Lower leg skin (tissue), 4 donors: ENCODE results near the gene DNAH11. TPM values are rescaled to one million over a fixed set of nuclear protein-coding genes. Genes with fewer than 3 reads are reported as not detected.

ENCODE experiments used
- DNase-seq, 2 donors: peaks; one replicate each; pipeline ENCODE4 v3.0.0-alpha.2; 2019; ENCODE audit warnings: low spot score in 2 of 2
- H3K4me3 ChIP-seq: fragments of 200-600 bp; sonication (generic); 2 replicates; pipeline ENCODE4 v1.5.1; 2017; ENCODE audit warnings: mild to moderate bottlenecking, low read depth; ENCODE audit not compliant: poor library complexity, severe bottlenecking
- POLR2A ChIP-seq, 2 donors: fragments of 450-650 bp; IDR thresholded peaks; one replicate each; pipeline ENCODE4 v1.6.1; 2016 to 2017; ENCODE audit warnings: antibody characterized with exemption in 2 of 2, mild to moderate bottlenecking in 1 of 2, moderate library complexity in 1 of 2
- WGBS, 2 donors: methylation state at CpG; one replicate each; pipeline ENCODE4 v1.1.5; 2018; 5-methylcytosine and 5-hydroxymethylcytosine counted together
- intact Hi-C: fragments of 100-400 bp; cut with DNase I; formaldehyde crosslinking; loops from one replicate; pipeline ENCODE4 v1.15.0; 2023; ENCODE audit warnings: low total_unique reads
- total RNA-seq, 4 donors: library from RNA; depleted of rRNA; stranded (reverse); fragments of >200 nt; gene quantifications; one replicate each; pipeline ENCODE4 v1.1.0, GENCODE V29; 2016
- TF ChIP-seq, protein P1 (sequence below), 3 donors: fragments of 450-650 bp; IDR thresholded peaks; one replicate each; pipeline ENCODE4 v1.5.1; 2016; ENCODE audit warnings: antibody characterized with exemption in 3 of 3, mild to moderate bottlenecking in 3 of 3, moderate library complexity in 2 of 3

DNAH11 gene
- total RNA-seq, 4 donors from 2014 or later = 0.88 to 10.0 (median 4.1) TPM

DNA sequence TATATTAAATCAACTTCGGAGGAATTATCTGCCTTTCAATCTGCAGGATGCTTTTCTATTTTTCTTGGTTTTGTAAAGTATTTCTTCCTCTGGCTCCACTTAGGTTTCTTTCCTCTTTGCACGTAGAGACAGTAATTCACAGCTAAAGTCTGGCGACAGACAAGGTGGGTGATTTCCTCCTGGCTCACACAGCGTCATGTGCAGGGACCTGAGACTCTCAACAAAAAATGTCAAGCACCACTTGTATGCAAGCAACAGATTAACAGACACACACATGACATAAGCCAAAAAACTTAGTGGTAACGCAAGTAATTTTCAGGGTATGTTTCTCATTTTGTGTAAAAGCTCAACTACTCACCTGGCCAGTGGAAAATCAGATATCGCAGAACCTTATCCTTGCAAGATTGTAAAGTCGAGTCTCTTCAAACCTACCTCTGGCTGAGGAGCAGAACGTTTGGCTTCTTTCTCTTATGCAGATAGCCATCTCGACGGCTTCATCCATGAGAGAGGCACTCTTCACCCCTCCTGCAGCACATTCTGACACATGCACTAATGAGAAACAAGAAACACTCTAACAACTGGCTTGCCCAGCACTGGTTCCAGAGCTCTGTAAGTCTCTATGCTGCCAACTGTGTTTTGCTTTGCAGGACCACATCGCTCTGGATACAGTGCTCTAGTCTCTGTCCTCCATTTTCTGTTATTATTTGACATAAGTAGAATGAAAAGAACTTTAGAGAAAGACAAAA lies 214.9 kb downstream of the DNAH11 start:
- TF ChIP-seq POLR2A (IDR thresholded peaks at IDR 0.05) = no peak
- TF ChIP-seq, protein P1, sequence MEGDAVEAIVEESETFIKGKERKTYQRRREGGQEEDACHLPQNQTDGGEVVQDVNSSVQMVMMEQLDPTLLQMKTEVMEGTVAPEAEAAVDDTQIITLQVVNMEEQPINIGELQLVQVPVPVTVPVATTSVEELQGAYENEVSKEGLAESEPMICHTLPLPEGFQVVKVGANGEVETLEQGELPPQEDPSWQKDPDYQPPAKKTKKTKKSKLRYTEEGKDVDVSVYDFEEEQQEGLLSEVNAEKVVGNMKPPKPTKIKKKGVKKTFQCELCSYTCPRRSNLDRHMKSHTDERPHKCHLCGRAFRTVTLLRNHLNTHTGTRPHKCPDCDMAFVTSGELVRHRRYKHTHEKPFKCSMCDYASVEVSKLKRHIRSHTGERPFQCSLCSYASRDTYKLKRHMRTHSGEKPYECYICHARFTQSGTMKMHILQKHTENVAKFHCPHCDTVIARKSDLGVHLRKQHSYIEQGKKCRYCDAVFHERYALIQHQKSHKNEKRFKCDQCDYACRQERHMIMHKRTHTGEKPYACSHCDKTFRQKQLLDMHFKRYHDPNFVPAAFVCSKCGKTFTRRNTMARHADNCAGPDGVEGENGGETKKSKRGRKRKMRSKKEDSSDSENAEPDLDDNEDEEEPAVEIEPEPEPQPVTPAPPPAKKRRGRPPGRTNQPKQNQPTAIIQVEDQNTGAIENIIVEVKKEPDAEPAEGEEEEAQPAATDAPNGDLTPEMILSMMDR (IDR thresholded peaks at IDR 0.05) = no peak
- no peak for DNase-seq
- intact Hi-C loops = no loop called here
- H3K4me3 ChIP-seq = no peak overlapping the region
- WGBS, 2 donors = 71 to 72% methylated on average over 11 of the region's 11 CpGs

DNA sequence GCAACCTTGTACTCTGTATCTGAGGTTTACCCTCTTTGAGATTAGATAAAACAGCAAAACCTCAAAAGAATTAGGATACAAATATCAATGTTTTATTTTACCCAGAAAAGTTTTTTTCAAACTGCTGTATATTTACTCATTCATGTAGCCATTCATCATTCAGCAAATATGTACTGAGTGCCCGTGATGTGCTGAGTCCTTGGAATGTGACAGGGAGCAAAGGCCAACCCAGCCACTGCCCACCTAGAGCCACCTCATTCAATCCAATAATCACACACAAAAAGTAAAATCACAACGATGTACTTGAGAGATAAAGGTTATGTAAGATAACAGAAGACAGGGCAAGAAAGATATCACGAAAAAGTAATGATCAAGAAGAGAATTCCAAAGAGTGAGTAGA lies 215.4 kb downstream of the DNAH11 start:
- intact Hi-C loops = no loop called here
- TF ChIP-seq POLR2A (IDR thresholded peaks at IDR 0.05) = no peak
- no peak for DNase-seq
- H3K4me3 ChIP-seq = no peak overlapping the region
- 78 to 80% methylated on average over 3 of the region's 3 CpGs for WGBS, 2 donors

DNA sequence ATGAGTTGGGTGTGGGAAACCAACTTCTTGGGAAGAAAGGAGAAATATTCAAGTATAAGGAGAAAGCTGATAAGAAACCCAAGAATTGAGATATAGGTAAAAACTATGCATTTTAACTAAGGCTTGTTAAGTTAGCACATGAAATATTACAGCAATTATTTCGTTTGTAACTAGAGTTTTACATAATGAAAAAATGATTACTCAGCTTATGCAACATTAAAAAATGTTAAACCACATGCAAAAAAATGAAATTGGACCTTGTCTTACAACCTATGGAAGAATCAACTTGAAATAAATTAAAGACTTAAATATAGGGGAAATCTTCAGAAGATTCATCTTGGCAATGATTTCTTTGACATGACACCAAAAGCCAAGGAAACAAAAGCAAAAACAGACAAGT lies 219.6 kb downstream of the DNAH11 start:
- TF ChIP-seq POLR2A (IDR thresholded peaks at IDR 0.05) = no peak
- TF ChIP-seq, protein P1 (IDR thresholded peaks at IDR 0.05) = no peak
- no peak for DNase-seq
- H3K4me3 ChIP-seq = no peak overlapping the region
- intact Hi-C loops = no loop called here
- WGBS, 2 donors = 21 to 32% methylated on average over 1 of the region's 1 CpG

DNA sequence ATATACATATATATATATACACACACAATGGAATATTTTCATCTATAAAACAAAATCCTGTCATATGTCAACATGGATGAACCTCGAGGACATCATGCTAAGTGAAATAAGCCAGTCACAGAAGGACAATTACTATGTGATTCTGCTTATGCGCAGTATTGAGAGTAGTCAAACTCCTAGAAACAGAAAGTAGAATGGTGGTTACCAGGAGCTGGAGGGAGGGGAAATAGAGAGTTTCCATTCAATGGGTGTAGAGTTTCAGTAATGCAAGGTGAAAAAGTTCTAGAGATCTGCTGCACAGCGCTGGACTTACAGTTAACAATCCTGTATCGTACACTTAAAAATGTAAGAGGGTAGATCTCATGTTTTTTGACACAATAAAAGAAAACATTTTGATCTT lies 221.0 kb downstream of the DNAH11 start:
- intact Hi-C loops = no loop called here
- TF ChIP-seq, protein P1 (IDR thresholded peaks at IDR 0.05) = no peak
- no peak for TF ChIP-seq POLR2A (IDR thresholded peaks at IDR 0.05)
- H3K4me3 ChIP-seq = no peak overlapping the region
- WGBS, 2 donors = 93 to 94% methylated on average over 4 of the region's 4 CpGs
- DNase-seq = no peak

DNA sequence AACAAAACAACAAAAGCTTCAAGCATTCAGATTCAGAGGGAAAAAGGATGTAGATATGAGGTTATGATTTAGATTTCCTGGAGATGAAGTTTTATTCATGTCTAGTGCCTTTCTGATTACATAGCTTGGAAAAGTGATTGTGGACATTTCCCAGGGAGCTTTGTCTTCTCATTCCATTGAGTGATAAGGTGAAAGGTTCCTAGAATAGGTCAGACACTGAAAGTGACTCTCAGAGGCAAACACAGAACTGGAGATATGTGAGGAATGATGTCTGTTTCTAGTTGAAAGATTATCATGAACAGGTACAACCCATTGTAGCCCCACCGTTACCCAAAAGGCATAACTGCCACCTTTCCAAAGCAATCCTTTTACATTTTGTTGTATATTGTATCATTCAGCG lies 223.4 kb downstream of the DNAH11 start:
- WGBS, 2 donors = 62 to 74% methylated on average over 2 of the region's 2 CpGs
- no peak for DNase-seq
- no peak for TF ChIP-seq POLR2A (IDR thresholded peaks at IDR 0.05)
- TF ChIP-seq, protein P1 (IDR thresholded peaks at IDR 0.05) = no peak
- no peak overlapping the region for H3K4me3 ChIP-seq
- intact Hi-C loops = no loop called here

DNA sequence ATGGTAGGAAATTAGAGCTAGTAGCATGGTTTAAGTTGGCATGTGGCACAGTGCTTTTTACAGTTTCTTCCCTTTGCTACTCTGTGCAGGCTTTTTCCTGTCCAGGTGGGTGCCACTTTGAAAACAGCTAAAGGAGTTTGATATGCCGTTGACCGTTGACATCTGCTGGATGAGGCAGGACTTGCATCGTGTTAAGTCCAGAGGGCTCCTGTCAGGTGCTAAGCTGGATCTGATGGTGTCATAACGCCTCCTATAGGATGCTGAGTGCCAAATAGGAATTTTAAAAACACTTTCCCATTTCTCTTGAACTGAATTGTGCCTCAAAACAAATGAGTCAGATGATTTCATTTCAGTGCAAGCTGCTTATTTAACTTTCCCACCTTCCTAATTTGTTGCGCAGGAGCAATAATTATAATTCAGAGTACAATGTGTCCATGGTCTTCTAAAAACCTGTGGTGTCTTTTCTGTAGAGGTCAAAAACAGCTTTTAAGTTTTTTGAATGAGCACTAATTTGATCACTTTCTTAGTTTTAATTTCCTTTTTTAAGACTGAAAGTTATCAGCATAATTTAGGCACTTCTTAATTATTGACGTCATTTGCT lies 224.6 kb downstream of the DNAH11 start:
- TF ChIP-seq, protein P1 (IDR thresholded peaks at IDR 0.05) = no peak
- TF ChIP-seq POLR2A (IDR thresholded peaks at IDR 0.05) = no peak
- H3K4me3 ChIP-seq = no peak overlapping the region
- DNase-seq = peak in 1 of 2 donors; percentile 24
- WGBS, 2 donors = 23% methylated on average over 6 of the region's 6 CpGs
- intact Hi-C loops = no loop called here
